ENCODE results near the gene SMIM34.
"Not testable (repeated sequence)": the region's sequence is repeated elsewhere in the genome, so short reads cannot be mapped to it uniquely, and the experiment has no call there.

The SMIM34 gene, protein sequence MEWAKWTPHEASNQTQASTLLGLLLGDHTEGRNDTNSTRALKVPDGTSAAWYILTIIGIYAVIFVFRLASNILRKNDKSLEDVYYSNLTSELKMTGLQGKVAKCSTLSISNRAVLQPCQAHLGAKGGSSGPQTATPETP

DNA sequence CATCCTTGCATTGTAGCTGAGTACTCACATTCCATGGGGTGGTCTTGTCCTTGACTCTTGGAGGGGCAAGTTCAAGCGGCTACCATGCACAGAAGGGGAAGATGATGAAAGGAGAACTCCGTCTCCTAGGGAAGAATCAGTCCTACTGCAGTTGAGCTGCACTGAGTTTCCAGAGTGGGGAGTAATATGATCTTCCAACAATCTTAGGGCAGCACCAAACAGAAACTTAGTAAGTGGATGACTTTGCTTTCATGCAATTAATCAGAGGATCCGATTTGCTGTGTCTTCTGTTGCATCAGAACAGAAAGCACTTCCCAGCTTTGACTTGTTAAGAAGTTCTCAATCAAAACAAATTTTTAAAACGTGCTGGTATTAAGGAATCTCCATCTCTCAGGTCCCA lies at the start of gene SMIM34:
SMIM34 (minus strand) TSS at position 147 of the 400 bp plus-strand sequence; CDS start at position 35, 112 bp downstream.
- DNase-seq (ENCODE audit: low read depth in 3 of 3), result not testable (repeated sequence)

DNA sequence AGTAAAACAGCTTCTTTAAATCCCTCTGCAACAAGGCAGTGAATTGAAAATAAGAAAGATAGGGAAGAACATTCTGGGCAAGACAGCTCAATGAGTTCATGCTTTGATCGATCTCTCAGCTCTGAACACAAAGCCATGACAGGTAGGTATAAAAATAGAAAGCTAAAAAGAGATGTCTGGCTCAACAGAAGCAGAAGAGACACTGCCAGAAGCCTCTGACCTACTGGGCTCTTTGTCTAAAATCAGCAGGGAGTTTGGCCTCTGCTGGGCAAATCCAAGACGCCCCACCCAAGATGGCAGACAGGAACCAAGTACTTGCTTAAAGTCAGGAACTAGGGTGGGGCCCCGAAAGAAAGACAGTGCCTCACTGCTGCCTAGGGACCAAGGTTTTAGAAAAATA lies 43.6 kb upstream of the SMIM34 start:
- not testable (repeated sequence) for DNase-seq (ENCODE audit: low read depth in 3 of 3)

DNA sequence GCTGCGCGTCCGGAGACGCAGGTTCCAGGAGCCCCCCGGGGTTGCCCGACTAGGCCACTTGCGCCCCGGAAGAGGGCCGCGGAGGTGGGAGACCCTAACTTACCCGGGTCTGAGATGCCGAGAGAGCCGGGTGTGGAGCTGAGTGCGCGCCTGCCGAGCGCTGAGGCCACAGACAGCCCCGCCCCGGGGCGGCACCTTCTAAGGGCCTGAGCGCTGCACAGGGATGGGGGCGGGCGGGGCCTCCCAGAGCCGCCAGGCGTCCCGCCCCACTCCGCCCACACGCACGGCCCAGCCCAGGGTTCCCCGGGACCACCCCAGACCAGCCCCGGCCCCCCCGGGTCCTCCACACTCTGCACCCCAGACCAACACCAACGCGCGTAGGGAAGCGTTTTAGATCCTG lies 35.7 kb upstream of the SMIM34 start:
- DNase-seq (ENCODE audit: low read depth in 3 of 3), result not testable (repeated sequence)

DNA sequence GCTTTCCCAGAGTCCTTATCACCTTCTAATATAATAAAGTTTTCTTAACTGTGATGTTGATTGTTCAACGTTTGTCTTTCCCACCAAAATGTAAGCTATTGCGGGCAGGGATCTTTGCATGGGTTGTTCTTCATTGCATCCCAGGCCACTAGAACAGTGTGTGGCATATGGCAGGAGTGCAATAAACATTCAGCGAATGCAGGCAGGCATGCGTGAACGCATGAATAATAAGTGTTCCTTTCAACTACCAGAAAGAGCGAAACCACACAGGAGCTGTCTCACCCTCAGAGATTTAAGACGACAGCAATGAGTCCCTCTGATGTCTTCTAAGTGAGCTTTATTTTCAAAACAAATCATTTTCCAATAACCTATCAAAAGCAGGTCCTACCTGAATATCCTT lies 34.5 kb upstream of the SMIM34 start:
- DNase-seq (ENCODE audit: low read depth in 3 of 3), result not testable (repeated sequence)

DNA sequence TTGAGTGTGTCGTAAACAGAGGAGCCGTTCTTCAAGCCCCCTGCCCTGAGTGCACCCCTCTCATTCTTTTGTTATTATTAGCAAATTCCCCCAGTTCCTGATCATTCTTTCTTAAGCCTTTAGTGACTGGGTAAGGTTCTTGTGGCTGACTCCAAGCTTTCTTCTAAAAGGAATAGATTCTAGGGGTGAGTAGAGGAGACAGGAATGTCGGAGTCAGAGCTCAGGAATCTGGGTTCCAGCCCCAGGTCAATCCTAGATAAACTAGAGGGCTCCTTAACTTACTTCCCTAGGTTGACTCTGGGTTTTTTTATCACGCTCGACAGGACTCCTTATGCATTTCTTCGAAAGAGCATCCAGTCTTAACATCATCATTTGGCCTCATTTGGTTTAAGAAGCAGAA lies 32.4 kb upstream of the SMIM34 start:
- not testable (repeated sequence) for DNase-seq (ENCODE audit: low read depth in 3 of 3)

DNA sequence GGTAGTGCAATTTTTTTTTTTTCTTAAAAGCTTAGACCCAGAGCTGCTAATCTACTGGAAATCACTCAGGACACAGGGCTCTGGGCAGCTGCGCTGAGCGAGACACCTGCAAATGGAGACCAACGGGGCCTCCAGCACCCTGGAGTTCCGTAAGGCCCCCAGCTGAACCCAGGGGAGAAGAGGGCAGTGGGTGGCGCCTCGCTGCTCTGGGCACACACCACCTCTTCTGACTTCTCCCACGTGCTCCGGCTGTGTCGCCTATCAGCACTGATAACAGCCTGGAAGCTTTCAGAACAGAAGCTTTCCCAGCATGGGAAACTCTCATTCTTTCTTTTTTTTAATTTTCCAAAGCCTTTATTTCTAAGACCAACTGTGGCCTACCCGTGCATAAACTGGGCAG lies 31.9 kb upstream of the SMIM34 start:
- DNase-seq (ENCODE audit: low read depth in 3 of 3), result not testable (repeated sequence)

DNA sequence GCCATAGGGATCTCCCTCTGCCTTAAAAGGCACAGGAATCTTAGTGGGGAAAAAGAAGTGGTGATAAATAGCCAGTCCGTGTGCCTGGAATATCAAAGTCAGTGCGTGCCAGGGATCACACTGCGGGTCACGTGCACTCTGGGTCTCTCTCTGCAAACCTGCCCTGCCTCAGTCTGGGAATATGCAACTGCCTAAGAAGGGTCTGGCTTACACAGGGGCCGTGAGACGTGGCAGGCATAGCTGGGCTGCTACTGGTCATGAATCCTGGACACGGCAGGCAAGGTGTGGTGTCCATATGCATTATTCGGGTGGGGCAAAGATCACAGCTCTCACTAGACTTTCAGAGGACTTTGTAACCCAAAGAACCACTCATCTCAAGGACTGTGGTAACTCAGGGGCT lies 23.3 kb upstream of the SMIM34 start:
- not testable (repeated sequence) for DNase-seq (ENCODE audit: low read depth in 3 of 3)

DNA sequence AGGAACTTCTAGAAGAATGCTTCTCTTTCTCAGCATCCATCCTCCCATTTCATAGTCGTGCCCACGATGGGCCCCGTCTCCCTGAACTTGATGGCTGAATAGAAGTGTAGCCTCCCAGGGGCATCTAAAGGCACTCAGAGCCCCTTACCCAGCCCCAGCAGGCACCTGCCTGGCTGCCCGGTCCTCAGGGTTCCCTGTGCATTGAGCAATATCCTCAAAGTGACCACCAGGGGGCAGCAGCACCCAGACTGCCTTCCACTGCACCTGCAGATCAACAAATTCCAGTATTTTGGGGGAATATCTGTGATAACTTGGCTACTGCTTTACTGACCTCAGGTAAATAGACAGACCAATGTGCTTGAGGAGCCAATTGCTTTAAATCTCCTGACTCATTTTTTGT lies 19.7 kb upstream of the SMIM34 start:
- DNase-seq (ENCODE audit: low read depth in 3 of 3), result not testable (repeated sequence)

DNA sequence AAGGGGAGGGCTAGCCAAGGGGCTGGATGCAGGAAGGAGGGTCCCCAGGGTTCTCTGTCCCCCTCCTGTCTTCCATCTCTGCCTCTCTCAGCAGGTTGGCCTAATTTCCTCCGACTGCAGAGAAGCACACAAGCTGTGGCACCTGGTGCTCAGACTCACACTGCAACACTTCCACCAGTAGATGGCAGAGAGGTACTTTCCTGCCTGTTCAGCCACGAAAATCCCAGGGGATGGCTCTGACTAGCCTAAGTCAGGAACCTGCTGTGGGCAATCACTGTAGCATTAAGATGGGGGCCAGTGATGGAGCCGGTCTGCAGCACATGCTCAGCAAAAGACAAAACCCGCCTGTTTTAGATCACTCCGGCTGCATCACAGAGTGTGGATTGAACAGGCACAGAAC lies 6.0 kb upstream of the SMIM34 start:
- not testable (repeated sequence) for DNase-seq (ENCODE audit: low read depth in 3 of 3)

DNA sequence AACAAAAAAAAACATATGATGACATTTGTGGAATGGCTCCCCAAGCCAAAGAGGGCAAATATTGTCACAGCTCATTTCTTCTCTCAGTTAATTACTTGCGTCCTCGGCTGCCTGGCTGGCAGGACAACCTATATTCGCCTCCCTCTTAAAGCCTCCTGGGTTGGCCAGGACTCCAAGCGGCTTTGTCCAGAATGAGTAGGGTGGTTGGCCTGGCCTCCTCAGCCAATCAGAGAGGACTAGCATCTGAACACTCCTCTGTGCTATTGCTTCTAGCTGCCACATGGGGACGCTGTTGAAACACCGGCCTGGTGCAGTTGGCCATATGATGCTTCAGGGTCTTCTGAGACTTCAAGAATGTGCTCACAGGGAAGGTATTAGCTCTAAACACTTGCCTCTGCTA lies 4.7 kb upstream of the SMIM34 start:
- not testable (repeated sequence) for DNase-seq (ENCODE audit: low read depth in 3 of 3)

DNA sequence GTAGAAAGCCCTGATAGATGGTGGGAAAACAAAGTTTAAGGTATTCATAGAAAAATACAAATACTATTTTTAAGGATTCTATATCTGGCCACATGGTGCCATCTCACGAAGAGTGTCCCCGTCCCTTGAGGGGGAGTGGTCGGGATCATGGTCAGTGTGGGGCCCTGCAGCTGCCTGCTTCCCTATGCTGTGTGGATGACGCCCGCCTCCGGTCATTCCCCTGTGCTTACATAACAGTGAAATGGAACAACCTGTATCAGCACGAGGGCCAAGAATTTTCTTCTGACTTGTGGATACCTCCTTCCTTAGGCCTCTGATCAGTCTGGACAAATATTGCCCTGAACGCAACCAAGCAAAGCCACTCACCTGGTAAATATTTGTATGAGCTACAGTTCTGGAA lies 3.6 kb upstream of the SMIM34 start:
- DNase-seq (ENCODE audit: low read depth in 3 of 3), result not testable (repeated sequence)

DNA sequence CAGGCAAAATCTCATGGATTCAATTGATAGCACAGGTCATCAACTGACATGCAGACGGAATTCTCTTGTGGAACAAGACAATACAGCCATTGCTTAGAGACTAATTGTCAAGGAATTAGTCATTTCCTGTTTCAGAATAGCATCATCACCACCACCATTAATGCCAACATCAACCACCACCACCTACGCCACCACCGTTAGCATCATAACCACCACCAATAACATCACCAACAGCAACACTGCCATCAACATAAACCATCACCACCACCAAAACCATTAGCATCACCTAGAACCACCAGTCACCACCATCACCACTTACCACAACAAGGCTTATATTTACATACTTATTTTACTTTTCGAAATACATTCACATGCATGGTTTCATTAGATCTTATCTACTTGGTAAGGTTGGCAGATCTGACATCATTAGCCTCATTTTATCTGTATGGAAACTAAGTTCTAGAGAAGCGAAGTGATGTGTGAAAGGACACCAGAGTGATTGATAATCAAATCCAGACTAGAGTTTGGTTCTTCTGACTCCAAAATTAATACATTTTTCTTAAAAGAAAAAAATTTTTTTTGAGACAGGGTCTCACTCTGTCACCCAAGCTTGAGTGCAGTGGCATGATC lies 6.2 kb downstream of the SMIM34 start:
- DNase-seq (ENCODE audit: low read depth in 3 of 3), result not testable (repeated sequence)

DNA sequence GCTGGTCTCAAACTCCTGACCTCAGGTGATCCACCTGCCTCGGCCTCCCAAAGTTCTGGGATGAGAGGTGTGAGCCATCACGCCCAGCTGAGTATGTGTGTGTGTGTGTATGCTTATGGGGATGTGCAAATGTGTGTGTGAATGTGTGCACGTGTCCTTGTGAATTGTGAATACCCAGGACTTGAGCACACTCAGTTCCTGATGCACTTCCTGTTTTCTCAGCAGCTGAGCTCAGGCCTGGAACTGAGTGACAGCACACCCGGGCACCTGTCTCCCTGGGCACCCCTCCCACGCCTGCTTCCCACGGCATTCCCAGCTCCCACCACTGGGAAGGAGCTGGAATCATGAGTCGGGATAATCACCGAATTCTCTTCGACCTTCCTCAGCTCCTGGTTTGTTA lies 16.5 kb downstream of the SMIM34 start:
- not testable (repeated sequence) for DNase-seq (ENCODE audit: low read depth in 3 of 3)

DNA sequence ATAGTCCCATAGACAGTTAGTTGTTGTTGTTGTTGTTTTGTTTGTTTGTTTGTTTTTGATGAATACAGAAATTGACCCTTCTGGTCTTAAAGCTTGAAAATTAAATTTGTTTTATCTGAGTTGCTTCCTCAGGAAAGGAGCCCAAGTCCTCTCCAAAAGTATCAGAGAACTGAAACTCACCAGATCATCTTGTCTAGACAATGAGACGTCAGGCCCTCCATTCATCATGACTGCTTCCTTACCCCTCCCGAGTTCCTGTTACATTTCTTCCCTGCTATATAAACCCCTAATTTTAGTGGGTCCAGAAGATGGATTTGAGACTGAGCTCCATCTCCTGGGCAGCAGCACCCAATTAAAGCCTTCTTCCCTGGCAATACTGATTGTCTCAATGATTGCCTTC lies 17.1 kb downstream of the SMIM34 start:
- not testable (repeated sequence) for DNase-seq (ENCODE audit: low read depth in 3 of 3)

DNA sequence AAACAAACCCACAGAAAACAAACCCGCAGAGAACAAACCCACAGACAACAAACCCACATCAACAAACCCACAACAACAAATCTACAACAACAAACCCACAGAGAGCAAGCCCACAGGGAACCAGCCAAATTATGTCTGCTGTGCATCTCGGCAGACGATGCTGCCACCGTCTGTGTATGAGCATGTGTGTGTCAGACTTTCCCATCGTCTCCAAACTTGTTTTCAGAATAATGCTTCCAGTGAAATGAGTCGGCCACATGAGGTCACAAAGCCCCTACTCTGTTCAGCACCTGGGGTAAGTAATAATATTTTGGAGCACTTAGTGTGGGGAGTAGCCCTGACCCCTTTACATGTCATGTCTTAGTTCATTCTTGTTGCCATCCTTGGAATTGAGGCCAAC lies 17.6 kb downstream of the SMIM34 start:
- not testable (repeated sequence) for DNase-seq (ENCODE audit: low read depth in 3 of 3)

DNA sequence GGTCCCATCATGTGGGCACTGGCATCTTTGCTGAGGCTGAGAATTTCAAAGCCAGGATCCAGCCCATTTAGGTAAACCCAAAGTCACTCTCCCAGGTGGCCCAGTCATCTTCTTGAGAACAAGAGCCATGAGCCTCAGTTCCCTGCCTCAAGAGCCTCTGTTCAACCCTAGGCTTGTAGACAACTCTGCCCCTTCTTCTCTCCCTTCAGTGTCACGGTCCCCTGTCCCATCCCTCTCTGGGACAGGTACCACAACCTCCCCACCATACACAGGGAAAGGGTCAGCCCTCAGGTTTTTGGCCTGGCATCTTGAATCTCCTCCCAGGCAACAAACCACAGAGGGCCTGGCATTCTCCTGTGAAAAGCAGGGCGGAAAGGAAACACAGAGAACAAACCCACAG lies 18.1 kb downstream of the SMIM34 start:
- not testable (repeated sequence) for DNase-seq (ENCODE audit: low read depth in 3 of 3)

DNA sequence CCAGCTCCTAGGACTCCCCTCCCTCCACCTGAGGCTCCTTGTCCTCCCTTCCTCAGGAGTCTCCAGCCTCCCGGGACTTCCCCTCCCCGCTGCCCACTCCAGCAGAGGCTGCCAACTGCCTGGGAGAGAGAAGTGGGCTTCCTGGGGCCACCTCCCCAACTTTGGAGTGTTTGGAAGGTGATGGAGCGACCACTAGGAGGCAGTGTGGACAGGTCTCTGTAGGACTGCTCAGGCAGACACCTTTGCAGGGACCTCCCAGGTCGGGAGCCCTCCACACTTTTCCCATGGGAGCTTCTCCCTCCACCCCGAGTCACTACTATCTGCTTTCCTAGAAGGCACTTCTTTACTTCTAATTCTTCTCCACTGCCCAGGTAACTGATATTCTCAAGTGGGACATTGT lies 19.0 kb downstream of the SMIM34 start:
- not testable (repeated sequence) for DNase-seq (ENCODE audit: low read depth in 3 of 3)

DNA sequence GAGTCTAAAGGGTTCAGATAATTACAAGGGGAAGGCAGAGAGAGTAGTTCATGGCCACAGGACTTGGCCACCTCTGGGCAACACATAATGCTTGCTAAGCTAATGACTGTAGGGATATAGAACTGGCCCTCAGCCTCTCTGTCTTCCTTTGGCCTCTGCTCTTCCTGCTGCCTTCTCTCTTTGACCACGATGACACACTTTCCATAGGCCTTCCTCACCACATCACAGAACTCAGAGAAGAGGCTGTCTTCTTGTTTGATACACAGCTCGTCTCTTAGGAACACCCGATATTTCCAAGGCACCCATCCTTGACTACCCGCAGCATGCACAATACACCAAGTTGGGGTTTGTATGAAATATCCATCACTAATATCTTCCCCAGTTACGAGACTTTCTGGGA lies 23.2 kb downstream of the SMIM34 start:
- DNase-seq (ENCODE audit: low read depth in 3 of 3), result not testable (repeated sequence)

DNA sequence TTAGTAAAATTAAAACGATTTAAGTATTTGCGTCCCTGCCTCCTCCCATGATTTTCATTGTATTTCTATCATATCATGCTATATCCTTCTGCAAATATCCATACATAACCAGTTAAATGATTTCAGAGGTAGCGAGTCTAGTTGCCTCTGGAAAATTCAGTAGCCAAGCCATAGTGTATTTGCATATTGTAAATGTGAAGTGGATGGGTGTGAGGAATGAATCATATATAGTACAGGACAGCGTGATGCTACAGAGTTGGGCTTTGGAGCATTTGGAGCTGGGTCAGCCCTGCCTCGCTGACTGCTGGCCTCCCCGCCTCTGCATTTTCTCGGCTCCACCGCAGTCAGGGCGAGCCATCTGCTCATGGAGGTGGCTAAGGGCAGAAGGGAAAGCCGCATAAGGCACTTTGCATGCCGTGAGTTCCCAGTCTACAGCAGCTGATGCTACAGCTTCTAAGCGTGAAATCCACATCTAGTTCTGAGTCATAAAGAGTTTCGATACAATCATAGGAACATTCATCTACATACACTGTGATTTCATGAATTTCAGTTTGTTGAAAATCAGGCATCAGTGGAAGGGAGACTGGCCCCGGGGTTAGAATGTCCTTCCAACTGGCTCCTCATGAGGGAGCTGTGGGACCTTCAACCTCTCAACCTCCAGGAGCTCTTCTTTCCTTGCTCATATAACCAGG lies 39.9 kb downstream of the SMIM34 start:
- not testable (repeated sequence) for DNase-seq (ENCODE audit: low read depth in 3 of 3)

DNA sequence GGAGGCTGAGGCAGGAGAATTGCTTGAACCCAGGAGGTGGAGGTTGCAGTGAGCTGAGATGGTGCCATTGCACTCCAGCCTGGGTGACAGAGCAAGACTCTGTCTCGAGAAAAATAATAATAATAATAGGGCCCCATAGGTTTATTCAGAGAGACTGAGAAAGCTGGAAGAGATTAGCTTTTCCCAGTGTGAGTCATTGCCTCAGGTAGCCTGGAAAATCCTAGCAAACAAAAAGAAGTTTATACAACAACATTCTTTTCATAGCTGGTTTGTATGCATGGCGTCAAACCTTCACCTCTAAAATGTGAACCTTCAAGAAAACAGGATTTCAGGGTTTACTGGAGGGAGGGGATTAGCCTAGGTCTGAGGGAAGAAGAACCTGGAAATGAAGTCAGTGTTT lies 40.6 kb downstream of the SMIM34 start:
- not testable (repeated sequence) for DNase-seq (ENCODE audit: low read depth in 3 of 3)

DNA sequence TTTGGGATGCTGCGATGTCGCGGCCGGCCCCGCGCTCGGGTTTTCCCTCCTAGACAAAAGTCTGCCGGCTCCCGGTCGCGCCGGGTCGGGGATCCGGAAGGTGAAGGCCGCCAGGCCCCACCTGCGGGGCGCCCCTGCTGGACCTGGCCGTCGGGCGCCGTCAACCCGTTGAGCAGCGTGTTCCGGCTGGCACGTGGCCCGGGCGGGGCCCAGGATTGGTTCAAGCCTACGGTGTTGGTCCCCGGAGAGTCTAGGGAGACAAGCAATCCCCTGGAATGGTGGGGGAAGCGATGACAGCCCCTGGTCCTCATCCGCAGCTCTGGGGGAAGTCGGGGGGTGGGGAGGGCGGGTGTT lies 48.2 kb downstream of the SMIM34 start:
- not testable (repeated sequence) for DNase-seq (ENCODE audit: low read depth in 3 of 3)

DNA sequence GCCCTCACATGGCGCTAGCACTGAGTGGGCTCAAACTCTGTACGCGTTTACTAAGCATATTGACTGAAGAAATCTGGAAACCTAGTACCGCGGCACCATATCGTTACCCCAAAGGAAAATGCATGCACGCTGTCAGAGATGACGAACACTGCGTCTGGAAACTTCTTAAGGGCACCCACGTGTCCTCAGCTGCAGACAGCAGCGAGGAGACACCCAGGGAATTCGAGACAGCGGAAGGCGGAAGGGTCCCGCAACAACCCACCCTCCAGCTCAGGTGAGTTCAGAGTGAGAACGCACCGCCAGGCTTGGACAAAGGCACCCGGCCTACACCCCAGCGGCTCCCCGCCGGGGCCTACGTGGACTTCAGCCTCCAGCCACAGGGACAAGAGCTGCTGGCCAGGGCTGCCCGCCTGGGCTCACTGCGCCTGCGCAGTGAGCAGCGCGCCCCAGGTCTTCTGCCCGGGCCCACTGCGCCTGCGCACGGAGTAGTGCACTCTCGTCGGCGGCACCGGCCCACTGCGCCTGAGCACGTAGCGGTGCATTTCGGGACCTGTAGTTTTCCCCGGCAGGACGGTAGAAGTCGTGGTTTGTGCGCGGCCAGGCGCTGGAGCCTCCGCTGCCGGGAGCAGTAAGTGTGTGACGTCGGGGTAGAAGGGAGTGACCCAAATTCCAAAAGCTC lies 48.7 kb downstream of the SMIM34 start, which contains the start of gene SMIM11:
SMIM11 (plus strand) TSS at position 568 of the 679 bp plus-strand sequence. CDS start 3,998 bp downstream, outside the sequence.
- DNase-seq (ENCODE audit: low read depth in 3 of 3), result not testable (repeated sequence)

Measured in stimulated activated CD4-positive, alpha-beta T cell treated with anti-CD3 and anti-CD28 coated beads, TNF-alpha, amount 100 ng/mL, for 48 hours (primary cell).